Type B pancreatic cell (in vitro differentiated cells): Measurements from ENCODE around the gene DNAH7. TPM values are rescaled to one million over a fixed set of nuclear protein-coding genes. Genes with fewer than 3 reads are reported as not detected.

Source experiments
- DNase-seq: peaks from one replicate; pipeline ENCODE4 v3.0.0; 2021; ENCODE audit warnings: mixed read lengths; ENCODE audit not compliant: unreplicated experiment; ENCODE audit errors: extremely low spot score
- H3K27ac Mint-ChIP-seq: 2 replicates; pipeline ENCODE4 v1.8.0; 2021; ENCODE audit warnings: mild to moderate bottlenecking, mixed read lengths
- H3K27me3 Mint-ChIP-seq: 2 replicates; pipeline ENCODE4 v1.8.0; 2021; ENCODE audit warnings: mixed read lengths
- H3K36me3 Mint-ChIP-seq: 2 replicates; pipeline ENCODE4 v1.8.0; 2021; ENCODE audit warnings: mixed read lengths
- H3K4me1 Mint-ChIP-seq: one replicate; pipeline ENCODE4 v1.8.0; 2021; ENCODE audit warnings: mixed read lengths; ENCODE audit not compliant: unreplicated experiment
- H3K4me3 Mint-ChIP-seq: 2 replicates; pipeline ENCODE4 v1.8.0; 2021; ENCODE audit warnings: mild to moderate bottlenecking, mixed read lengths
- H3K9me3 Mint-ChIP-seq: 2 replicates; pipeline ENCODE4 v1.8.0; 2021; ENCODE audit warnings: mixed read lengths
- CTCF ChIP-seq: fragments of 200-600 bp; sonication (generic); conservative IDR thresholded peaks from 2 replicates; pipeline ENCODE4 v1.5.0; 2021; ENCODE audit warnings: antibody characterized with exemption, mild to moderate bottlenecking
- total RNA-seq: library from RNA; stranded (reverse); gene quantifications from 2 replicates; pipeline ENCODE4 v1.2.1, GENCODE V29; 2021; ENCODE audit warnings: low replicate concordance

DNAH7 gene
- total RNA-seq, 1 donor from 2014 or later: 7.5 TPM

DNA sequence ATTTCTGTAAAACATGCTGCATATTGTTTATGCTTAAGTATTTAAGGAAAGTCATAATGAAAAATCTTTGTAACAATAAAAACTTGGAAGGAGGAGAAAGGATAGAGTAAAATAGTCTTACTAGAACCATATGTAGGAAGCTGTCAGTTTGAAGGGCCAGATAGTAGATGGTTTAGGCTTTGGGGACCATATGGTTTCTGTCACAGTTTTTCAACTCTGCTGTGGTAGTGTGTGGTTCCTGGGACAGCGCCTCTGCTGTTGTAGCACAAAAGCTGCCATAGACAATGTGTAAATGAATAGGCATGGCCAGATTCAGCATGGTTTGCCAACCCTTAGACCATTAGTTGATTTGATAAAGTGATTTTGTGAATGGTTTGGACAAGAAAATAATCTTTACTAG lies 336.1 kb downstream of the DNAH7 start:
- Mint-ChIP-seq H3K27me3 (no peaks in the 10 kb centered on the region), H3K4me3 (no peak overlapping the region), H3K9me3 (peaks cover 9% of the 10 kb centered on the region), H3K36me3 (peaks cover 33% of the 10 kb centered on the region), H3K27ac (no peak overlapping the region), H3K4me1 (no peaks in the 10 kb centered on the region)
- DNase-seq: no peak
- no peak for TF ChIP-seq CTCF

DNA sequence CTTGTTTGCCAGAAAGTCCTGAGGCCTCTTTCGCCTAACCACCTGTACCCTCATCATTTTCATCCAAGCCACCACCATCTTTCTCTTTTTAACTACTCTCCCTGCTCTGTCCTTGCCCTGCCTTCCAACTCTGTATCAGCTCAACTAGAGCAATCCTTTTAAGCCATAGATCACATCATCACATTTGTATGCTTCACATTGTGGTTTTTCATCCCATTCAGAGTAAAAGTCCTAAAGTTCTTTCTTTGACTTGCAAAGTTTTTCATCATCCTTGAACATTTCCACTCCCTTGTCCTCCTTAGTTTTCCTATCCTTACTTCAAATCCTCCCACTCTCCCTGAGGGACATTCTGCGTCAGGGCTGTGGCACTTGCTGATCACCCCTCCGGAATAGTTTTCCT lies 337.7 kb downstream of the DNAH7 start:
- H3K27ac Mint-ChIP-seq: no peak overlapping the region

DNA sequence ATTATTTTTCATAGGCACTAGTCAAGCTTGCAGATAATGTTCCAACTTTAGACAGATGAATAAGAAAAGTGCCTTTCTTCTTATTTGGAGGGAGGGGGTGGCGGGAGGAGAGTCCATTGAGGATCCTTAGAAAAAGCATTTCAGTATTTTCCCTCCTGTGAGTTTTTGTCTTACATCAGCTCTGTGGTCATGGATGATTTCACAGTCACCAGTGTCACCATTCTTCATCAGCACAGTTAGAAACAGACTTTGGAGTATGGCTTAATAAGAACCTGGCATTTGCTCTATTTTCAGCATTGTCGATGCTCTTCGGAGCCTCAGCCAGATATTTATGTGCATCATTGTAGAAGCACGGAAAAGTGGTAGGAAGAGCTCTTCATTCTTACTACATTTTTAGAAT lies 341.5 kb downstream of the DNAH7 start:
- Mint-ChIP-seq H3K4me3 (no peak overlapping the region), H3K4me1 (no peaks in the 10 kb centered on the region), H3K27ac (no peak overlapping the region), H3K27me3 (no peaks in the 10 kb centered on the region), H3K36me3 (peaks cover 32% of the 10 kb centered on the region), H3K9me3 (peaks cover 9% of the 10 kb centered on the region)
- DNase-seq: no peak
- no peak for TF ChIP-seq CTCF

More for the DNA sequence above, 337.7 kb downstream of the DNAH7 start:
- Mint-ChIP-seq H3K4me3 (no peak overlapping the region), H3K27me3 (no peaks in the 10 kb centered on the region), H3K9me3 (peaks cover 9% of the 10 kb centered on the region), H3K4me1 (no peaks in the 10 kb centered on the region), H3K36me3 (peaks cover 33% of the 10 kb centered on the region)
- DNase-seq: no peak
- no peak for TF ChIP-seq CTCF

DNA sequence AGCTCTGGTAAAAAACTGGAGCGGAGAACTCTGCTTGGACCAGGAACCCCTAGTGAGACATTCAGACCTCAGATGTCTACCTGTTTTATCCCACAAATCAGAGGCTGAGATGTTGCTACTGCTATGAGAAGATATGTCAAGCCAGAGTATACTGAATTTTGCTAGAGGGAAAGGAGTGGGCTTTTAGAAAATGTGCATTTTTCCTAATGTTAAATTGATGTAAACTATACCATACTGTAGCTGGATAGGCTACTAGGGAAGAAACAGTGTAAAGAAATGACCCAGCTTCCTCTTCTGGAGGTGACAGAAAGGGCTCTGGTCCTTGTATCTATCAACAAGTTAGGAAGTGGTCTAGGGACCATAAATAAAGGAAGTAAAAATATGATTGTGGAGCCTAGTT lies 346.6 kb downstream of the DNAH7 start:
- Mint-ChIP-seq H3K36me3 (peaks cover 25% of the 10 kb centered on the region), H3K27ac (no peak overlapping the region)

GRCh38 chr2:195721042-195721441 lies 347.6 kb downstream of the DNAH7 start:
- Mint-ChIP-seq H3K27ac (no peak overlapping the region), H3K4me3 (no peak overlapping the region), H3K9me3 (no peaks in the 10 kb centered on the region), H3K4me1 (no peaks in the 10 kb centered on the region), H3K27me3 (no peaks in the 10 kb centered on the region), H3K36me3 (peaks cover 35% of the 10 kb centered on the region)
- no peak for DNase-seq
- TF ChIP-seq CTCF: no peak

More for the DNA sequence above, 346.6 kb downstream of the DNAH7 start:
- no peaks in the 10 kb centered on the region for H3K27me3 Mint-ChIP-seq
- H3K9me3 Mint-ChIP-seq: no peaks in the 10 kb centered on the region
- H3K4me1 Mint-ChIP-seq: no peaks in the 10 kb centered on the region
- no peak for DNase-seq
- TF ChIP-seq CTCF: no peak
- no peak overlapping the region for H3K4me3 Mint-ChIP-seq

DNA sequence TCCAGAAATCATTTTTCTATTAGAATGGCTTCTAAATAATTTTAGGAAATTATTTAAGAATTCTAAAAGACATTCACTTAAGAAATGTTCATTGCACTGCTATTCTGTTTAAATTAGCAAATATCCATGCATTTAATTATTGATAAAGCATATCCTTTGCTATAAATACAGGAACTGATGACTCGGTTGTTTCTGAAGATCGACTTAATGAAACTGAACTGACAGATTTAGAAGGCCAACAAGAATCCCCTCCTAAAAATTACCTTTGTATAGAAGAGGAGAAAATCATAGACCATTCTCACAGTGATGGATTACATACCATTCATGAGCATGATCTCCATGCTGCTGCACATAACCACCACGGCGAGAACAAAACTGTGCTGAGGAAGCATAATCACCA lies 352.2 kb downstream of the DNAH7 start:
- no peaks in the 10 kb centered on the region for H3K9me3 Mint-ChIP-seq
- H3K4me3 Mint-ChIP-seq: no peak overlapping the region
- H3K36me3 Mint-ChIP-seq: peaks cover 48% of the 10 kb centered on the region
- no peaks in the 10 kb centered on the region for H3K27me3 Mint-ChIP-seq
- no peak for TF ChIP-seq CTCF
- DNase-seq: no peak
- H3K27ac Mint-ChIP-seq: no peak overlapping the region
- no peaks in the 10 kb centered on the region for H3K4me1 Mint-ChIP-seq
